SK-N-SH (cell line): Measurements from ENCODE around the gene MAP3K2. TPM values are rescaled to one million over a fixed set of nuclear protein-coding genes. Genes with fewer than 3 reads are reported as not detected.
A peak's percentile ranks its signal among the peaks of the same experiment; 100 is the strongest.

Source experiments
- CTCF ChIA-PET: fragments of 300-600, 350-600 bp; formaldehyde crosslinking; extraction: SDS; loops from one replicate; lab custom pipeline; 2021; lab: Yijun Ruan, JAX
- POLR2A ChIA-PET: fragments of 350-600 bp; sonication (Branson Sonifier 250); formaldehyde crosslinking; extraction: SDS; loops from one replicate; lab custom pipeline; 2020; ENCODE audit warnings: antibody characterized with exemption, inconsistent platforms; lab: Yijun Ruan, JAX
- DNase-seq: peaks from one replicate; pipeline ENCODE4 v3.0.0; 2012
- H2AFZ ChIP-seq: fragments of 200-600 bp; sonication (generic); 2 replicates; pipeline ENCODE4 v1.8.1; 2016; ENCODE audit warnings: antibody characterized with exemption, mild to moderate bottlenecking, low read depth
- H3F3A ChIP-seq: fragments of 200-600 bp; sonication (generic); replicated peaks from 2 replicates; pipeline ENCODE3; 2016; ENCODE audit warnings: antibody characterized with exemption, mild to moderate bottlenecking; ENCODE audit not compliant: insufficient read depth
- H3K27ac ChIP-seq, 2 experiments: fragments of 200-500 bp in 1 of 2; fragments of 200-600 bp in 1 of 2; sonication (Bioruptor generic) in 1 of 2; sonication (generic), shearing (Covaris generic) in 1 of 2; 2 replicates each; pipeline versions ENCODE4 v1.5.1 to v1.6.1; 2014 to 2016; ENCODE audit warnings: low read depth in 2 of 2, inconsistent platforms in 1 of 2, low read length in 1 of 2, mild to moderate bottlenecking in 1 of 2, mixed read lengths in 1 of 2
- H3K27me3 ChIP-seq: fragments of 200-600 bp; sonication (generic), shearing (Covaris generic); 2 replicates; pipeline ENCODE4 v1.6.1; 2016; ENCODE audit warnings: mixed run types; ENCODE audit not compliant: insufficient read depth
- H3K36me3 ChIP-seq, 2 experiments: fragments of 200-500 bp in 1 of 2; fragments of 200-600 bp in 1 of 2; sonication (Bioruptor generic) in 1 of 2; sonication (generic) in 1 of 2; replicated peaks in 1 of 2; 2 replicates each; pipeline versions ENCODE3 to v1.5.1; 2014 to 2016; ENCODE audit warnings: low read length in 1 of 2, mild to moderate bottlenecking in 1 of 2; ENCODE audit not compliant: insufficient read depth in 2 of 2, control insufficient read depth in 1 of 2
- H3K4me1 ChIP-seq, 2 experiments: fragments of 200-500 bp in 1 of 2; fragments of 200-600 bp in 1 of 2; sonication (Bioruptor generic) in 1 of 2; sonication (generic), shearing (Covaris generic) in 1 of 2; 2 replicates each; pipeline versions ENCODE4 v1.5.1 to v1.6.1; 2014 to 2016; ENCODE audit warnings: low read depth in 1 of 2, low read length in 1 of 2, mixed run types in 1 of 2; ENCODE audit not compliant: insufficient read depth in 2 of 2, control insufficient read depth in 1 of 2
- H3K4me2 ChIP-seq: fragments of 200-600 bp; sonication (generic), shearing (Covaris generic); 2 replicates; pipeline ENCODE4 v1.6.1; 2017; ENCODE audit warnings: mixed run types
- H3K4me3 ChIP-seq, 2 experiments: fragments of 200-500 bp in 1 of 2; fragments of 200-600 bp in 1 of 2; sonication (Bioruptor generic) in 1 of 2; sonication (generic), shearing (Covaris generic) in 1 of 2; 2 replicates each; pipeline versions ENCODE4 v1.5.1 to v1.8.1; 2014 to 2016; ENCODE audit warnings: low read depth in 2 of 2, inconsistent platforms in 1 of 2, low read length in 1 of 2, mild to moderate bottlenecking in 1 of 2, mixed read lengths in 1 of 2, moderate library complexity in 1 of 2
- H3K79me2 ChIP-seq: fragments of 200-600 bp; sonication (generic); 2 replicates; pipeline ENCODE4 v1.8.1; 2017; ENCODE audit warnings: mild to moderate bottlenecking; ENCODE audit not compliant: insufficient read depth
- H3K9ac ChIP-seq: fragments of 200-600 bp; sonication (generic); 2 replicates; pipeline ENCODE4 v1.6.1; 2017; ENCODE audit warnings: mixed run types
- H3K9me2 ChIP-seq: fragments of 200-600 bp; sonication (generic); 2 replicates; pipeline ENCODE4 v1.6.1; 2017; ENCODE audit warnings: mixed run types
- H3K9me3 ChIP-seq: fragments of 200-600 bp; sonication (generic); 2 replicates; pipeline ENCODE4 v1.6.1; 2017; ENCODE audit warnings: mixed run types, mild to moderate bottlenecking, moderate library complexity
- H4K20me1 ChIP-seq: fragments of 200-600 bp; sonication (generic); 2 replicates; pipeline ENCODE4 v1.6.1; 2017; ENCODE audit warnings: mild to moderate bottlenecking, mixed run types; ENCODE audit not compliant: insufficient read depth
- EP300 ChIP-seq, 2 experiments: IDR thresholded peaks; 2 replicates each; pipeline versions ENCODE4 v1.4.0 to v1.6.1; 2012; ENCODE audit warnings: borderline replicate concordance in 1 of 2, low read depth in 1 of 2, low read length in 1 of 2
- FOXJ3 ChIP-seq: sonication (generic); formaldehyde crosslinking; IDR thresholded peaks from 2 replicates; pipeline ENCODE4 v1.5.1; 2020; ENCODE audit warnings: mild to moderate bottlenecking, missing genetic modification reagents
- FOXM1 ChIP-seq: IDR thresholded peaks from 2 replicates; pipeline ENCODE4 v1.4.0; 2012; ENCODE audit warnings: low read depth, mild to moderate bottlenecking
- GATA2 ChIP-seq: sonication (generic); formaldehyde crosslinking; IDR thresholded peaks from 2 replicates; pipeline ENCODE4 v1.5.0; 2020; ENCODE audit warnings: mild to moderate bottlenecking, missing genetic modification reagents
- JUND ChIP-seq: IDR thresholded peaks from 2 replicates; pipeline ENCODE4 v1.4.0; 2012
- MEF2A ChIP-seq: IDR thresholded peaks from 2 replicates; pipeline ENCODE4 v1.4.0; 2012; ENCODE audit warnings: low read depth, borderline replicate concordance
- MXI1 ChIP-seq: IDR thresholded peaks from 2 replicates; pipeline ENCODE4 v1.6.1; 2012; ENCODE audit warnings: mild to moderate bottlenecking, low read depth, low read length, improper control_type of control experiment
- NFIC ChIP-seq: IDR thresholded peaks from 2 replicates; pipeline ENCODE4 v1.4.0; 2012; ENCODE audit warnings: borderline replicate concordance
- NRF1 ChIP-seq: IDR thresholded peaks from 2 replicates; pipeline ENCODE4 v1.6.1; 2012; ENCODE audit warnings: low read depth, mild to moderate bottlenecking, low read length
- RCOR1 ChIP-seq: fragments of 150-350 bp; IDR thresholded peaks from 2 replicates; pipeline ENCODE4 v1.6.1; 2017; ENCODE audit warnings: antibody characterized with exemption, low read length
- RFX5 ChIP-seq: IDR thresholded peaks from 2 replicates; pipeline ENCODE4 v1.6.1; 2012; ENCODE audit warnings: mild to moderate bottlenecking, improper control_type of control experiment, low read length
- RXRA ChIP-seq: IDR thresholded peaks from 2 replicates; pipeline ENCODE4 v1.4.0; 2012; ENCODE audit warnings: low read depth, mild to moderate bottlenecking, borderline replicate concordance
- SIN3A ChIP-seq: IDR thresholded peaks from 2 replicates; pipeline ENCODE4 v1.6.1; 2012; ENCODE audit warnings: low read depth, mild to moderate bottlenecking, low read length, moderate library complexity, borderline replicate concordance
- TCF12 ChIP-seq: IDR thresholded peaks from 2 replicates; pipeline ENCODE4 v1.4.0; 2012
- WGBS: methylation state at CpG from one replicate; pipeline ENCODE4 v1.1.6; 2017; ENCODE audit warnings: low lambda C conversion rate; 5-methylcytosine and 5-hydroxymethylcytosine counted together
- polyA plus RNA-seq, 3 experiments: library from polyadenylated mRNA; depleted of rRNA; stranded (reverse); fragments of >200 nt; gene quantifications; 2 replicates each; pipeline ENCODE4 v1.2.3, GENCODE V29; 2012
- TF ChIP-seq, protein P1 (sequence below): IDR thresholded peaks from 2 replicates; pipeline ENCODE4 v1.6.1; 2012; ENCODE audit warnings: mild to moderate bottlenecking, low read depth, low read length, moderate library complexity
- TF ChIP-seq, protein P2 (sequence below): fragments of 150-350 bp; IDR thresholded peaks from 2 replicates; pipeline ENCODE4 v1.6.1; 2016; ENCODE audit warnings: mild to moderate bottlenecking, low read depth, low read length

MAP3K2 gene
- polyA plus RNA-seq, 1 of the 3 experiments (the other 2 are of a cell fraction), result 2.7 TPM

DNA sequence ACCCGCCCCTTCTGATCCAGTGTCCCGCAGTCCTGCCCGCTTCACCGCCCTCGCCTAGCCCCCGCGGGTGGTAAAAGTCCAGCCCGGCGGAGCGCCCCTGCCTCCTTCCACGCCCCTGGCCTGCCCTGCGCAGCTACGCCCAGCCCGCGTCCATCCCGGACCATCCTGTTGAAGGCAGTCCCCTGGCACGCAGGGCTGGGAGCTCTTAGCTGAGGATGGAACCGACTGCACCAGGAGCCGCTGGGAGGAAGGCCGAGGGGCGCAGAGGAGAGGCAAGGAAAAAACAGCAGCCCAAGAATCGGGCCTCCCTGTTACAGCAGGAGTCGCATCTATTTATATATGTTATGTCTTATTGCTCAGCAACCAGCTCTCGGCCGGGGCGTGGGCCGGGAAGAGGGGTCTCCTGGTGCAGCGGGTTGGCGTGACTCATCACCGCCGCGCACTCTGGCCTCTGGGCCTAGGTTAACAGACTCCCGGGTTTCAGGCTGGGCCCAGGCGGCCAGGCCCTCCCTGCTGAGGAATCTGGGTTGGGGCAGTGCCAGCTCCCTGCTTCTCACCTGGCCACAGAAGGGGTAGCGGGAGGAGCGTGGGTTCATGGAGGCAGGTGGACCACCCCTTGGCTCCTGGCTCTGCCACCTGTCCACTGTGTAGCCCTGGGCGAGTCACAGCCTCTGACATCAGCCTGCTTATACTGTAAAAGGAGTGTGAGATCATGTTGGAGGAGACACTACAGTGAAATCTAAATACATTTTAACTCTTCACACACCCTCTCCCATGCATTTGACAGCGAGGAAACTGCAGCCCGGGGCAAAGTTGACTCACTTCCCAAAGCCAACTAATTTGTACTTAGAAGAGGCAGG is 13.4 kb upstream of the MAP3K2 start:
- Histone ChIP-seq H3K79me2 (no peaks in the 10 kb centered on the region), H3K27me3 (no peaks in the 10 kb centered on the region), H3F3A (peaks cover 22% of the 10 kb centered on the region), H3K9me2 (no peaks in the 10 kb centered on the region), H3K9me3 (no peaks in the 10 kb centered on the region), H2AFZ (no peak overlapping the region), H3K36me3 (no peaks in the 10 kb centered on the region), H4K20me1 (no peaks in the 10 kb centered on the region), H3K4me2 (no peak overlapping the region), H3K9ac (no peak overlapping the region), H3K4me1 (peaks cover 10 to 30% of the 10 kb centered on the region in 2 experiments; a peak in 3 of 4 replicates)
- POLR2A ChIA-PET, result no interaction called here
- DNase-seq, result no peak
- WGBS, result 83% methylated on average over 30 of the region's 39 CpGs
- CTCF ChIA-PET, result interaction anchor here (1.0 to 2.9 kb wide), 3 partner anchors 15 to 79 kb away, joined by 3 to 13 read pairs (median 4); no protein-coding TSS in a partner anchor
- TF ChIP-seq NFIC (no peak), MEF2A (no peak), NRF1 (no peak), RCOR1 (no peak), SIN3A (no peak), FOXJ3 (CRISPR knock-in tag) (no peak), FOXM1 (no peak), RFX5 (no peak), MXI1 (no peak), EP300 (IDR thresholded peaks at IDR 0.05; ENCODE audit: borderline replicate concordance in 1 of 2, low read depth in 1 of 2, low read length in 1 of 2) (no peak), GATA2 (CRISPR knock-in tag) (no peak), JUND (no peak), RXRA (no peak), TCF12 (no peak)
- TF ChIP-seq, protein P1, sequence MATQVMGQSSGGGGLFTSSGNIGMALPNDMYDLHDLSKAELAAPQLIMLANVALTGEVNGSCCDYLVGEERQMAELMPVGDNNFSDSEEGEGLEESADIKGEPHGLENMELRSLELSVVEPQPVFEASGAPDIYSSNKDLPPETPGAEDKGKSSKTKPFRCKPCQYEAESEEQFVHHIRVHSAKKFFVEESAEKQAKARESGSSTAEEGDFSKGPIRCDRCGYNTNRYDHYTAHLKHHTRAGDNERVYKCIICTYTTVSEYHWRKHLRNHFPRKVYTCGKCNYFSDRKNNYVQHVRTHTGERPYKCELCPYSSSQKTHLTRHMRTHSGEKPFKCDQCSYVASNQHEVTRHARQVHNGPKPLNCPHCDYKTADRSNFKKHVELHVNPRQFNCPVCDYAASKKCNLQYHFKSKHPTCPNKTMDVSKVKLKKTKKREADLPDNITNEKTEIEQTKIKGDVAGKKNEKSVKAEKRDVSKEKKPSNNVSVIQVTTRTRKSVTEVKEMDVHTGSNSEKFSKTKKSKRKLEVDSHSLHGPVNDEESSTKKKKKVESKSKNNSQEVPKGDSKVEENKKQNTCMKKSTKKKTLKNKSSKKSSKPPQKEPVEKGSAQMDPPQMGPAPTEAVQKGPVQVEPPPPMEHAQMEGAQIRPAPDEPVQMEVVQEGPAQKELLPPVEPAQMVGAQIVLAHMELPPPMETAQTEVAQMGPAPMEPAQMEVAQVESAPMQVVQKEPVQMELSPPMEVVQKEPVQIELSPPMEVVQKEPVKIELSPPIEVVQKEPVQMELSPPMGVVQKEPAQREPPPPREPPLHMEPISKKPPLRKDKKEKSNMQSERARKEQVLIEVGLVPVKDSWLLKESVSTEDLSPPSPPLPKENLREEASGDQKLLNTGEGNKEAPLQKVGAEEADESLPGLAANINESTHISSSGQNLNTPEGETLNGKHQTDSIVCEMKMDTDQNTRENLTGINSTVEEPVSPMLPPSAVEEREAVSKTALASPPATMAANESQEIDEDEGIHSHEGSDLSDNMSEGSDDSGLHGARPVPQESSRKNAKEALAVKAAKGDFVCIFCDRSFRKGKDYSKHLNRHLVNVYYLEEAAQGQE, result no peak
- TF ChIP-seq, protein P2, sequence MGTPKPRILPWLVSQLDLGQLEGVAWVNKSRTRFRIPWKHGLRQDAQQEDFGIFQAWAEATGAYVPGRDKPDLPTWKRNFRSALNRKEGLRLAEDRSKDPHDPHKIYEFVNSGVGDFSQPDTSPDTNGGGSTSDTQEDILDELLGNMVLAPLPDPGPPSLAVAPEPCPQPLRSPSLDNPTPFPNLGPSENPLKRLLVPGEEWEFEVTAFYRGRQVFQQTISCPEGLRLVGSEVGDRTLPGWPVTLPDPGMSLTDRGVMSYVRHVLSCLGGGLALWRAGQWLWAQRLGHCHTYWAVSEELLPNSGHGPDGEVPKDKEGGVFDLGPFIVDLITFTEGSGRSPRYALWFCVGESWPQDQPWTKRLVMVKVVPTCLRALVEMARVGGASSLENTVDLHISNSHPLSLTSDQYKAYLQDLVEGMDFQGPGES, result no peak
- TF ChIP-seq, all 33 proteins: peak for 0
- Histone ChIP-seq H3K4me3 (no peak overlapping the region), H3K27ac (peak overlapping the region in 1 of 2 experiments; percentile 20; a peak in 2 of 4 replicates)
